ENCODE results near the gene OSCP1. TPM values are rescaled to one million over a fixed set of nuclear protein-coding genes. Genes with fewer than 3 reads are reported as not detected.

Gene OSCP1
- total RNA-seq, 1 donor from 2014 or later, result 3.6 TPM

GRCh38 chr1:36402504-36402890 lies 47.8 kb downstream of the OSCP1 start:
- no peak for DNase-seq (ENCODE audit: low read depth in 2 of 2)

GRCh38 chr1:36401602-36402503 lies 48.4 kb downstream of the OSCP1 start:
- no peak for DNase-seq (ENCODE audit: low read depth in 2 of 2)

- DNase-seq (ENCODE audit: low read depth in 2 of 2), result peak; percentile 80 to 85
Measured at GRCh38 chr1:36400825-36401601, 49.2 kb downstream of the OSCP1 start.

GRCh38 chr1:36400514-36400824 lies 49.8 kb downstream of the OSCP1 start:
- DNase-seq (ENCODE audit: low read depth in 2 of 2), result no peak

- no peak for DNase-seq (ENCODE audit: low read depth in 2 of 2)
Measured at GRCh38 chr1:36398370-36398977, 51.8 kb downstream of the OSCP1 start.

GRCh38 chr1:36397378-36398230 lies 52.6 kb downstream of the OSCP1 start, which contains the start of gene LSM10:
Gene LSM10 (minus strand): TSS chr1:36397908. CDS start chr1:36394129, 3,779 bp downstream.
- peak; percentile 89 to 94 for DNase-seq (ENCODE audit: low read depth in 2 of 2)

GRCh38 chr1:36397083-36397377 lies 53.2 kb downstream of the OSCP1 start:
- no peak for DNase-seq (ENCODE audit: low read depth in 2 of 2)

GRCh38 chr1:36396359-36396758 lies 53.9 kb downstream of the OSCP1 start:
- no peak for DNase-seq (ENCODE audit: low read depth in 2 of 2)

- no peak for DNase-seq (ENCODE audit: low read depth in 2 of 2)
Measured at GRCh38 chr1:36393686-36394085, 56.6 kb downstream of the OSCP1 start.

- no peak for DNase-seq (ENCODE audit: low read depth in 2 of 2)
Measured at GRCh38 chr1:36392836-36393235, 57.4 kb downstream of the OSCP1 start.

GRCh38 chr1:36391271-36391670 lies 59.0 kb downstream of the OSCP1 start:
- no peak for DNase-seq (ENCODE audit: low read depth in 2 of 2)

- DNase-seq (ENCODE audit: low read depth in 2 of 2), result no peak
Measured at GRCh38 chr1:36390411-36390810, 59.8 kb downstream of the OSCP1 start.

GRCh38 chr1:36389999-36390398 lies 60.3 kb downstream of the OSCP1 start:
- no peak for DNase-seq (ENCODE audit: low read depth in 2 of 2)

- DNase-seq (ENCODE audit: low read depth in 2 of 2), result no peak
Measured at GRCh38 chr1:36389261-36389660, 61.0 kb downstream of the OSCP1 start.

GRCh38 chr1:36387141-36387949 lies 62.9 kb downstream of the OSCP1 start:
- DNase-seq (ENCODE audit: low read depth in 2 of 2), result peak; percentile 60 to 84

- peak in 1 of 2 donors; percentile 98 for DNase-seq (ENCODE audit: low read depth in 2 of 2)
Measured at GRCh38 chr1:36386265-36387140, 63.7 kb downstream of the OSCP1 start.

- DNase-seq (ENCODE audit: low read depth in 2 of 2), result peak; percentile 99 to 100
Measured at GRCh38 chr1:36385410-36386264, 64.6 kb downstream of the OSCP1 start, which contains the start of gene STK40. Gene STK40 (minus strand): TSS chr1:36385924. CDS start chr1:36361332, 24,592 bp downstream.

Measured in dermis microvascular lymphatic vessel endothelial cell (primary cell).